SW480 (cell line): ENCODE data around the gene OR6S1.
A peak's percentile ranks its signal among the peaks of the same experiment; 100 is the strongest.
"Not testable (repeated sequence)": the region's sequence is repeated elsewhere in the genome, so short reads cannot be mapped to it uniquely, and the experiment has no call there.

Source experiments
- DNase-seq: peaks from one replicate; pipeline ENCODE4 v3.0.0-alpha.2; 2016; ENCODE audit warnings: low spot score

OR6S1 gene

DNA sequence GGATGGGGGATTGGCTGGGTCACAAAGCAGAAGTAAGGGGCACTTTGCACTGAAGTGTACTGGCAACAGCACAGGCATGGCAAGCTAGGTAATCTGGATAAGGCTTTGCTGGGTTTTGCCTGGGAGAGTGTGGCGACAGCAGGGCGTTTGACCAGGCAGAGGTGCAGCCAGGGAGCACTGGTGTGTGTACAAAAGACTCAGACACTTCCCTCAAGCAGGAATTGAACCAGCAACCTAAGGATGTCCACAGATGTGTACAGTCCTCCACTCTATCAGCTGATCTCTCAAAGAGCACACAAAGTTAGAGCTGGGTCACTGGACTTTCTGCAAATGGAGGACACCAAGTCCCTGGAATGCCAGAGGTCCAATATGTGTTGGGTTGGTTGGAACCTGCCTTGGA, 27.5 kb upstream of the OR6S1 start:
- DNase-seq = no peak

DNA sequence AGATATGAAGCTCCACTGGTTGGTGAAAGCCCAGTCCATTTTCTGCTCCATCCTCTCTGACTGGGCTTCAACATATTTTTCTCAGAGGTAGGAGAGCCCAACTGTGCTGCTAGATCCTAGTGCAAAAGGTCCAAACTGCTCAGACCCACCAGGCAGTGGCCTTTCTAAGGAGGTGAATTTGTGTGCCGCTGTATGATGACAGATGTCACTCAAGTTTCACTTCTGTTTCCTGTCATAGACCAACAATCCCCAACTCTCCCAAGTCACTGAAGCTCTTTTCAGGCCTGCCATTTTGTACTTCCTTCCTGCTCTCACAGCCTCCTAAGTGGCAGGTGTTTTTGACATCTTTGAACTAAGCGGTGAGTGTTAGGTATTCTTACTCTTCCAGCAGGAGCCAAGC, 26.5 kb upstream of the OR6S1 start:
- DNase-seq = no peak

DNA sequence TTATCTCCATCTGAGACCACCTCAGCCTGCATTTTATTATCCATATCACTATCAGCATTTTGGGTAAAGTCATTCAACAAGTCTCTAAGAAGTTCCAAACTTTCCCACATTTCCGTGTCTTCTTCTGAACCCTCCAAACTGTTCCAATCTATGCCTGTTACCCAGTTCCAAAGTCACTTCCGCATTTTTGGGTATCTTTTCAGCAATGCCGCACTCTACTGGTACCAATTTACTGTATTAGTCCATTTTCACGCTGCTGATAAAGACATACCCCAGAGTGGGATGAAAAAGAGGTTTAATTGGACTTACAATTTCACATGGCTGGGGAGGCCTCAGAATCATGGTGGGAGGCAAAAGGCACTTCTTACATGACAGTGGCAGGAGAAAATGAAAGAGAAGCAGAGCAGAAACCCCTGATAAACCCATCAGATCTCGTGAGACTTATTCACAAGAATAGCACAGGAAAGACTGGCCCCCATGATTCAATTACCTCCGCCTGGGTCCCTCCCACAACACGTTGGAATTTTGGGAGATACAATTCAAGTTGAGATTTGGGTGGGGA, 25.0 kb upstream of the OR6S1 start:
- DNase-seq = not testable (repeated sequence)

DNA sequence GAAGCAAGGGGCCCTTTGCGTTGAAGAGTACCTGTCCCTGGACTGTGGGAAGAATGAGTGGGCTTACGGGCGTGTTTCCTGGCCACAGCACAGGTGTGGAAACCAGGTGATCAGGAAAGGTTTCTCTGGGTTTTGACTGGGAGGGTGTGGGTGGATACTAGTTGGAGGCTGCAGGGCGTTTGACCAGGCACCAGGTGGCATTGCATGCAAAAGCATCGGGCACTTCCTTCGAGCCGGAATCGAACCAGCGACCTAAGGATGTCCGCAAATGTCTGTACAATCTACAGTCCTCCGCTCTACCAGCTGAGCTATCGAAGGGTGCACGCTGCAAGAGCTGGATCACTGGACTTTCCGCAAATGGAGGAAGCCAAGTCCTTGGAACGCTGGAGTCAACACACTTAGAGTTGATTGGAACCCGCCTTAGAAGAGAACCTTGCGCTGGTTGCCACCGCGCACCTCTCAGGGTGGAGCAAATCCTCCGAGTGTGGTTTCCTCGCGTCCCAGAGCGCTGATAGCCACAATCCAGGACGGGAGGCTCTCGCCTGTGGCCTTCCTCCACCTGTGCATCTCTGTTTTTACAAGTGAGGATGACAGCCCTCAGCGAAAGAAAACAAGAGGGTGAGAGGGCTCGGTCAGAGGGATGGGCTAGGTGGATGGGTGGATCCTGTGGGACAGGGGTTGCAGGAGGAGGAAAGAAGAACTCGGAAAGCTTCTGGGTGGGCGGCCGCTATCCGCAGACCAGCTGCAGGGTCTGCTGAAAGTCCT, 21.7 kb upstream of the OR6S1 start:
- peak; percentile 74 for DNase-seq

DNA sequence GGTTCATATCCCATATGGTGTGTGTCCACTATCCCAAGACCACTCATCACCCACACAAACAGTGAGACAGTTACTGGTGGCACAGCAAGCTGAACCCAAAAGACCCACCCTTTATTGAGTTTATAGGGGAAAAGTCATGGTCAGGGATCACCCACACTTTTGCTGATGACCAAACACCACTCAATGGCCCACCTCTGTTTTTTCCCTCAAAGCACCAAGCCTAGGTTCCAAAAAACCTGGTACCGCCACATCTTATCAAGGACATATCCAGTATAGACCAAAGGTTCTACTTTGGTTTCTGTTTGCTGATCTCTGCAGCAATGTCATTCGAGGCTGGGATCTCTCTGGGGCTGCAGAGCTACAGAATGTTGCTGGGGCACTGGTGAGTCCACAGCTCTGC, 19.7 kb upstream of the OR6S1 start:
- DNase-seq = no peak

DNA sequence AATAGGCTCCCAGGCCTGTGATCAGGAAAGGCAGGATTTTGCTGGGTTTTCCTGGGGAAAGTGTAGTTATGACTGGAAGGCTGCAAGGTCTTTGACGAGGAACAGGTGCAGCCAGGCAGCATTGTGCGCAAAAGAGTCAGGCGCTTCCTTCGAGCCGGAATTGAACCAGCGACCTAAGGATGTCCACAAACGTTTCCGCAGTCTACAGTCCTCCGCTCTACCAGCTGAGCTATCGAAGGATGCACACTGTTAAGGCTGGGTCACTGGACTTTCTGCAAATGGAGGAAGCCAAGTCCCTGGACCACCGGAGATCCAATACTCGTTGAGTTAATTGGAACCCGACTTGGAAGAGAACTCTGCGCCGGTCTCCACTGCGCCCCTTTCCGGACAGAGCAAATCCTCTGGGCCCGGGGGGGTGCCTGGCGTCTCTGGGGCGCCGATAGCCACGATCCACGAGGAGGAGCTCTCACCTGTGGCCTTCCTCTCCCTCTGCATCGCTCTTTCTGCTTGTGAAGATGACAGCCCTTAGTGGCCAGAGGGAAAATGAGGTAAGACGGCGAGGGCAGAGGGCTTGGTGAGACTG, 18.4 kb upstream of the OR6S1 start:
- DNase-seq = no peak

DNA sequence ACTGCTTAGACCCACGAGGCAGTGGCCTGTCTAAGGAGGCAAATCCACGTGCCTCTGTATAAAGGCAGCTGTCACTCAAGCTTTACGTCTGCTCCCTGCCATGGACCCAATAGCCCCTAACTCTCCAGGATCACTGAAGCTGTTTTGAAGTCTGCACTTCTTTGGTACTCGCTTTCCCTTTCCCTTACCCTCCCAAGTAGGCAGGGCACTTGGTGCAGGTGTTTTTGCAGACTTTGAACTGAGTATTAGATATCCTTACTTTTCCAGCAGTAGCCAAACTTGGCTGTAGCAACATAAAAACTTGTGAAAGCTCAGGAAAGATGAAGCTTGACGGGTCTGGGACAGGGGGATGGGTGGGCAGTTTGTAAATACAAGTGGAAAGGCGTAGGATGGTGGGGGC, 17.8 kb upstream of the OR6S1 start:
- DNase-seq = no peak

DNA sequence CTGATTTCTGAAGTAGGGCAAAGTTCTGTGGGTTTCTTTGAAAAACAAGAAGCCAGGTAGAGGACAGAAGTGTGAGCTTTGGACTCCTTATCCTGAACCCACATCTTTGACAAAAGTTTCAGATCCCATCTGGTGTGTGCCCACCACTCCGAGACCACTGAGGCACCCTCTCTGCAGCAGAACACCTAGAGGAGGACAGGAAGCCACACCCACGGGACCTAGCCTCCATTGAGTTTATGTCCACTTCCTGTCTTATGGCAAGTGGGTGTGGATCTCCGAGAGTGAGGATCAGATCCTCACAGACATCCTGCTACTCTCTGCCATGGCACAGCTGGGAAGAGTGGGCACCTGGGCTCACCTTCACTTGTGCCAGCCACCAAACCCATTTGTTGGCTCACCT, 16.8 kb upstream of the OR6S1 start:
- no peak for DNase-seq

DNA sequence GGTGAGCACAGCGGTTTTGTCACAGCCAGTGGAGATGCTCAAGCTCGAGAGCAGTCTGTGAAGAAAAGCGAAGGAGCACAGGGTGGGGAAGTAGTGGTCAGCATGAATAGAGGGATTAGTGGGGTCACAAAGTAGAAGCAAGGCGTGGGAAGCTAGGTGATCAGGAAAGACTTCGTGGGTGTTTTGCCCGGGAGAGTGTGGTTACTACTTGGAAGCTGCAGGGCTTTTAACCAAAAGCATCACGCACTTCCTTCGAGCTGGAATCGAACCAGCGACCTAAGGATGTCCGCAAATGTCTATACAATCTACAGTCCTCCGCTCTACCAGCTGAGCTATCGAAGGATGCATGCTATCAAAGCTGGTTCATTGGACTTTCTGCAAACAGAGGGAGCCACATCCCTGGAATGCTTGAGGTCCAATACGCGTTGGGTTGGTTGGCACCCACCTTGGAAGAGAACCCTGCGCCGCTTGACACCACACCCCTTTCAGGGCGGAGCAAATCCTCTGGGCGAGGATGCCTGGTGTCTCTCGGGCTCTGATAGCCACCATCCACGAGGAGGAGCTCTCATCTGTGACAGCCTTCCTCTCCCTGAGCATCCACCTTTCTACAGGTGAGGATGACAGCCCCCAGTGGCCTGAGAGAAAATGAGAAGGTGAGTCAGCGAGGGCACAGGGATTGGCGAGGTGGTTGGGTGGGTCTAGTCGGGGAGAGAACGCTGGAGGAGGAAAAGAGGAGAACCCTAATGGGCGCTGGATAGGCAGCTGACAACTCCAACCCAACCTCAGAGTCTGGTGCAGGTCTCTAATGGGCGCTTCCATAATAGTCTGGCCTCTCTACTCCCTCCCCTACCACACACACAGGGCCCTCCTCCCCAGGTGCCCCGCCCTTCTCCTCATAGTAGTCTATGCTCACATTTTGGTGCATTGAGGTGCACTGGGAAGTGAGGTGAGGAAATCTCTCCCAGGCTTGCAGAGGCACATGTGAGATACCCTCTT, 16.0 kb upstream of the OR6S1 start:
- DNase-seq = peak; percentile 84

DNA sequence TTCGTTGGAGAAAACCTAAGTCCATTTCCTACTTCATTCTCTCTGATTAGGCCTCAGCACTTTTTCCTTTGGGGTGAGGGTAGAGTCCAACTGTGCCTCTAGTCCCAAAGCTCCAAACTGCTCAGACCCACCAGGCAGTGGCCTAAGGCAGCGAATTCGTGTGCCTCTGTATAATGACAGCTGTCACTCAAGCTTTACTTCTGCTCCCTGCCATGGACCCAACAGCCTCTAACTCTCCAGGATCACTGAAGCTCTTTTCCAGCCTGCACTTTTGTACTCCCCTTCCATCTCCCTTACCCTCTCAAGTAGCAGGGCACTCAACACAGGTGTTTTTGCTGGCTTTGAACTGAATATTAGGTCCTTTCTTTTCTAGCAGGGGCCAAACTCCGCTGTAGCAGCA, 14.8 kb upstream of the OR6S1 start:
- DNase-seq = no peak

DNA sequence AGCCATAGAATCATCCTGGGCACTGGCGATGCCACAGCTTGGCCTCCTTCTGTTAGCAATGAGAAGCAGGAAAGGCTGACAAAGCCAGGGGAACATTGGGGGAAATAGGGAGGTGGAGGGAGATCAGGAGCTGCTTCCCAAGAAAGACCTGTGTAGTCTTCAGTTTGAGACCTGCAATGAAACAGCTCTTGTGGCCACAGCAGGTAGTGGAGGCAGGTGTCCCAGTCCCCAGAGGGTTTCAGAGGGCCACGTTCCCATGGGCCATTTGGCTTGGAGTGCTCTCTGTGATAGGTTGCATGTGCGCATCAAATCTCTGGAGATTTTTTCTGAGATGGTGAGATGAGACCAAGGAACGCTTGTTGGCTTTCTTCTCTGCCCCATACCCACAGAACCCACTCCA, 14.4 kb upstream of the OR6S1 start:
- DNase-seq = no peak

DNA sequence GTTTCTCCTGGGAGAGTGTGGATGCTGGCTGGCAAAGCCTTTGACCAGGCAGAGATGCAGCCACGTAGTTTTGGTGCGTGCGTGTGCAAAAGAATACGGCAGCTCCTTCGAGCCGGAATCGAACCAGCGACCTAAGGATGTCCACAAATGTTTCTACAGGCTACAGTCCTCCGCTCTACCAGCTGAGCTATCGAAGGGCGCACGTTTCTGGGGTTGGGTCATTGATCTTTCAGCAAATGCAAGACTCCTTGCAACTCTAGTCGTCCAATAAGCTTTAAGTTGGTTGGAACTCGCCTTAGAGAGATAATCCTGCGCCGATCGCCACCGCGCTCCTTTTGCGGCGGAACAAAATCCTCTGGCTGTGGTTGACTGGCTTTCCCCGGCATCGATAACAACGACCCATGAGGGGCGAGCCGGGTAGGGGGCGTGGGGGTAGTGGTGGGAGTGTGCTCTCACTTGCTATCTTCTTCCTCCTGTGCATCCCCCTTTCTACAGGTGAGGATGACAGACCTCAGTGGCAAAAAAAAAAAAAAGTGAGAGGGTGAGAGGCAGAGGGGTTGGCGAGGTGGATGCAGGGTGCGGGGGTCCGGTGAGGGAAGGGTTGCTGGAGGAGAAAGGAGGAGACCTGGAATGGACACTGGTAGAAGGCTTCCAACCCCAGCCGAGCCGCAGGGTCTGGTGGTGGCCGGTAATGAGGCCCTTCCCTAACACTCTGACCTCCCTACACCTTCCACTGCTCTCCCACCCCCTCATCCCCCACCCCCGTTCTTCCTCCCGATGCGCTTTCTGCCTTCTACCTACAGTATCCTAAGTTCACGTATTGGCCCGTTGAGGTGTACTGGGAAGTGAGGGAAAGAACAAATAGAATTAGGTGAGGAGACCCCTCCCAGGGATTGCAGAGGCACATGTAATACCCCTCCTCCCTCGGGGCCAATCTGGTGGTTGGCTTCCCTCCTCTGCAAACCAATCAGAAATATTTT, 11.8 kb upstream of the OR6S1 start:
- DNase-seq = no peak

DNA sequence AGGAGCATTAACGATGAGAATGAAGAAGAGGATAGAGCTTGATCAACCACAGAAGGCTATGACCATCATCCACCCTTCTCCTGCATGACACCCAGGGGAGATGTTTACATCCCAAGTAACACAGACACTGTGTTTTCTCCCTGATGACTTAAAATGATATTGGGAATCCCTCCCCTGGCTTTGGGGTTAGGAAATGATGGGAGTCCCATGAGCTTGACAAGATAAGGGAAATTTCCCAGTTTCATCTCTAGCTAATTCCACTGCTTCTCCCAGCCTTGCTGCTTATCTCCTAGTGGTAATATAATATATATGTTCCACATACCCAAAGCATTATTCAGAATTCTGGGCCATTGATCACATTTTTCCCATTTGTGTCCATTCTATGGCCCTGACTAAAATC, 4.0 kb upstream of the OR6S1 start:
- no peak for DNase-seq

DNA sequence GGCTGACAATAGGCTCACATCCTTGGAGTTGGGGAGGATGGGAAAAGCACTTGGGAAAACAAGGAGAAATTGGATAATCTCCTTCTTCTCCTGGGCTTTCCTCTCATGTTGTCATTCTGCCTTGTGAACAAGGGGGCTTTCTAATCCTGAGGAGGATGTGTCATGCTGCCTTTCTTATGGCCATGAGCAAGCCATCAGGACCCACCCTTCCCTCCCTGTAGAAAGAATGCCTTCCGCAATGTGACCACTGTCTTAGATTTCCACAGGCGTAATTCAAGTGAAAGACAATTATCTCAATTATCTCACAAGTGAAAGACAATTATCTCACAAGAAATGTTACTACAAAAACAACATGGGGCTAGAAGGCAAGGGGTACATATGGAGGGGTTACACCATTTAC, 3.0 kb upstream of the OR6S1 start:
- no peak for DNase-seq

DNA sequence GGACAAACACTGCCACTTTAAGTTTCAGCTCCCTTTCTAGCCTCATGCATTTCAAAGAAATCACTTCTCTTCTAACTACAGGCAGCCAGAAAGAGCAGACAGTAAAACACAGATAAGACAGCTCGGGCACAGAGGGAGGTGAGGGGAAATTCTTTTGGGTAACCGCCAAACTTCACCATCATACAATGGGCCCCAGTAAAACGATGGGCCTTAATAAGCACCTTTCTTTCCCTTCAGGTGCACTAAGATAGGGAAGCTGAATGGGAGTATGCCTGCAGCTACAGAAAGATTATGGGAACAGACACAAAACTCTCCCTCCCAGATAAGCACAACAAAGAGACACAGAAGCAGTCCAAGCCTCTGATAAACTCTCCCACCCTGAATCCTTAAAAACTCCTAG, 1.3 kb upstream of the OR6S1 start:
- DNase-seq = not testable (repeated sequence)

DNA sequence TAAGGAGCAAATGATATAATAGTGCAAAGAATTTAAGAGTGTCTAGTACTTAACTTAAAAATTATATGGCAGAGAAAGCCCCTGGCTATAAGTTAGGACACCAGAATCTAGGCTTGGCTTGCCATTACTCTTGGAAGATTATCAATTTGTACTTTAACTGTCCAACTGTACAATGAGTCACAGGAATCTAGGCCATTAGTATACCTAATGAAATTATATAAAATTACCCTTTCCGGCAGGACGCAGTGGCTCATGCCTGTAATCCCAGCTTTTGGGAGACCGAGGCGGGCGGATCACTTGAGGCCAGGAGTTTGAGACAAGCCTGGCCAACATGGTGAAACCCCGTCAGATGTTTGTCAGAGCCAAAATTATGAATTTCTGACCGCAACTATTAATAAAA, 691 bp upstream of the OR6S1 start:
- DNase-seq = no peak

DNA sequence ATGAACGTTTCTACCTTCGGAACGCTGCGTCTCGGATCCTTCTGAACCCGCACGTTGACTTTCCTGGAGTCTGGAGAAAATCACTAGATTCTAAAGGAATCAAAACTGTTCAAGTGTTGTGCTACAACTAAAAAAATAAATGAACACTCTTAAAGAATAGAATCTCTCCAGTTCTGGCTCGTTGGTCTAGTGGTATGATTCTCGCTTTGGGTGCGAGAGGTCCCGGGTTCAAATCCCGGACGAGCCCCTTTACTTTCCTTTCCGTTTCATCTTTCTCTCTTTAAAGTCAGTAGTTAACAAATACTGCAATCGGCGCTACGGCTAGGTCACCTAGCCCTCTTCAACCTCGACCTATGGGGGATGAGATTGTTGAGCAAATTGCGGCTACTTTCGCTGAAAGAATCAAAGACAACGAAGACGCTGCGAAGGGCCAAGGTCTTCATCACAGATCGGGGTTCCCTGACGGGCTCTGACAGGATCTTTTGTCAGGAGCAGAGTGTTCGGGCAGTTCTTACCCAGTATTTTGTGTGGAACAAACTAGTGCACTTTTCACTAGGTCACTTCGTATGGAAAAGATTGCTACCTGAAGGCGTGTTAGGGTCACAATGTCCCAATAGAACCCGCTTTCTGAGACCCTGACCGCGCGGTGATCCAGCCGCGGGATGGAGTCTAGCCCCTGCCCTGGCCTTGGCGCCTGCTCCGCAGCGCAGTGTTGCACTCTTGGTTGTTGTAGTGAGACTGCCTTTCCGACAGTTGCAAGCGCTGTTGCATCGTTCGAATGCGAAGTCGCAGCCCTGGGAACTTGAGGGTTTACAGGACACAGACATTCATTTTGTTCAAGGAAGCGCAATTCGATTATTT, 8.4 kb downstream of the OR6S1 start:
- peak; percentile 88 for DNase-seq

DNA sequence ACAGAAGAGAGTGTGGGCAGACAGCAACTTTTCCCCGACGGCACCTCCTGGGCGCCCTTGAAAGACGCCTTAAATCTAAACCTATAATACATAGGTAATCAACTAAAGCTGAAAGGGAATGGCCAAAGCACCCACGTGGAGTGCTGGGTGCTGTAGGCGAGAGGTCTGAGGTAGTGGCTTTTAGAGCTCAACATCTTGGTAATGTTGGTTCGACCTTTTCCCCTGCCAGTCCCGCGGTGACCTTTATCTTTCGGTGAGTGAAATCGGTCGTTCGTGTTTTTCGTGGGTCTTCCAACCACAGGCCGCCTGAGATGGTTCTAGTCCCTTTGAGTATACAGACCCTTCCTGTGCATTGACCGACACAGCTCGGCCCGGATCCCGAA, 9.1 kb downstream of the OR6S1 start:
- DNase-seq = peak; percentile 42

DNA sequence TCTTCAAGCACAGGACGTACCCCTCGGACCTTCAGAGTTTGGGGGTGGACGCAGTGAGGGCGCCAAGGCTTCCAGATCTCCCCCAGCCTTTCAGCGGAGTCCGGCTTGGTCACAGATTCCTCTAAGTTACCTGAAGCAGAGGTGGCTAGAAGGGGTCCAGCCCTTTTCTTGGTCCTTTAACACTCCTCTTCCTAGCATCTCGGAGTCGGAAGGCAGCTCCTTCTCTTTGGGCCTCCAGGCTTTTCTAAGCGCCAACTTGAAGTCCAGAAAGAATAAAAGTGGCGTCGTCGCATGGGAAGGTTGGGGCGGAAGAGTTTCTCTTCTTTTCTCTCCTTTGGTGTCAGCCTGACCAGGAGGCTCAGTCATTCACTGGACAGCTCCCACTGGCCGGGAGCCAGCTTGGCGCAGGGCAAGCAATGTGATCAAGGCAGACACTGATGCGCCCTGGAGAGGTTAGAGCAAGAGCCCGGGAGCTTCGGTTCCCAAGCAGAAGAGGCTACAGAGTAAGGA, 9.6 kb downstream of the OR6S1 start:
- peak; percentile 72 for DNase-seq
